ENCODE measurements around the gene PRRC1. TPM values are rescaled to one million over a fixed set of nuclear protein-coding genes. Genes with fewer than 3 reads are reported as not detected.

The PRRC1 gene
- polyA plus RNA-seq, 1 donor from 2014 or later, result 36.3 TPM

- Histone ChIP-seq H3K4me3 (ENCODE audit: low read length) (no peak overlapping the region), H3K9me3 (ENCODE audit: low read length) (no peaks in the 10 kb centered on the region), H3K9ac (ENCODE audit: low read length) (no peak overlapping the region), H3F3A (ENCODE audit: insufficient read depth, low read length, poor library complexity, severe bottlenecking) (no peaks in the 10 kb centered on the region), H3K79me2 (replicated peaks; ENCODE audit: insufficient read depth, low read length) (no peaks in the 10 kb centered on the region), H3K9me2 (ENCODE audit: insufficient read depth, low read length) (no peaks in the 10 kb centered on the region), H2AFZ (ENCODE audit: low read depth, low read length) (no peak overlapping the region), H3K27me3 (ENCODE audit: insufficient read depth, low read depth, low read length) (no peaks in the 10 kb centered on the region), H3K36me3 (ENCODE audit: insufficient read depth, low read length) (no peaks in the 10 kb centered on the region), H4K20me1 (ENCODE audit: insufficient read depth) (no peaks in the 10 kb centered on the region), H3K4me2 (ENCODE audit: low read length) (no peak overlapping the region), H3K27ac (ENCODE audit: low read length) (no peak overlapping the region)
- TF ChIP-seq EP300 (conservative IDR thresholded peaks at IDR 0.05; ENCODE audit: poor library complexity, severe bottlenecking) (no peak), POLR2AphosphoS5 (IDR thresholded peaks at IDR 0.05) (no peak), RAD21 (conservative IDR thresholded peaks at IDR 0.05) (no peak), REST (IDR thresholded peaks at IDR 0.05; ENCODE audit: borderline replicate concordance) (no peak), SMC3 (conservative IDR thresholded peaks at IDR 0.05; ENCODE audit: poor library complexity) (no peak), TAF1 (IDR thresholded peaks at IDR 0.05; ENCODE audit: low read depth) (no peak), MXI1 (conservative IDR thresholded peaks at IDR 0.05; ENCODE audit: poor library complexity, severe bottlenecking) (no peak), CTCF (IDR thresholded peaks at IDR 0.05; ENCODE audit: poor library complexity, severe bottlenecking) (no peak), EZH2 (IDR thresholded peaks at IDR 0.05; ENCODE audit: borderline replicate concordance, insufficient read depth, low read length, poor library complexity, severe bottlenecking) (no peak)
These were observed 68.8 kb downstream of the PRRC1 start for GRCh38 chr5:127586066-127586770.

GRCh38 chr5:127586811-127587210, 69.4 kb downstream of the PRRC1 start:
- Histone ChIP-seq H3K36me3 (ENCODE audit: insufficient read depth, low read length) (no peaks in the 10 kb centered on the region), H3K79me2 (replicated peaks; ENCODE audit: insufficient read depth, low read length) (no peaks in the 10 kb centered on the region), H3K27me3 (ENCODE audit: insufficient read depth, low read depth, low read length) (no peaks in the 10 kb centered on the region), H3F3A (ENCODE audit: insufficient read depth, low read length, poor library complexity, severe bottlenecking) (no peaks in the 10 kb centered on the region), H3K9ac (ENCODE audit: low read length) (no peak overlapping the region), H4K20me1 (ENCODE audit: insufficient read depth) (no peaks in the 10 kb centered on the region), H3K4me3 (ENCODE audit: low read length) (no peak overlapping the region), H2AFZ (ENCODE audit: low read depth, low read length) (no peak overlapping the region), H3K4me2 (ENCODE audit: low read length) (no peak overlapping the region), H3K27ac (ENCODE audit: low read length) (no peak overlapping the region), H3K9me2 (ENCODE audit: insufficient read depth, low read length) (no peaks in the 10 kb centered on the region), H3K9me3 (ENCODE audit: low read length) (no peaks in the 10 kb centered on the region)
- TF ChIP-seq EZH2 (IDR thresholded peaks at IDR 0.05; ENCODE audit: borderline replicate concordance, insufficient read depth, low read length, poor library complexity, severe bottlenecking) (no peak), SMC3 (conservative IDR thresholded peaks at IDR 0.05; ENCODE audit: poor library complexity) (no peak), POLR2AphosphoS5 (IDR thresholded peaks at IDR 0.05) (no peak), TAF1 (IDR thresholded peaks at IDR 0.05; ENCODE audit: low read depth) (no peak), RAD21 (conservative IDR thresholded peaks at IDR 0.05) (no peak), CTCF (IDR thresholded peaks at IDR 0.05; ENCODE audit: poor library complexity, severe bottlenecking) (no peak), EP300 (conservative IDR thresholded peaks at IDR 0.05; ENCODE audit: poor library complexity, severe bottlenecking) (no peak), REST (IDR thresholded peaks at IDR 0.05; ENCODE audit: borderline replicate concordance) (no peak), MXI1 (conservative IDR thresholded peaks at IDR 0.05; ENCODE audit: poor library complexity, severe bottlenecking) (no peak)
